ENCODE results near the gene TBX2.

DNA sequence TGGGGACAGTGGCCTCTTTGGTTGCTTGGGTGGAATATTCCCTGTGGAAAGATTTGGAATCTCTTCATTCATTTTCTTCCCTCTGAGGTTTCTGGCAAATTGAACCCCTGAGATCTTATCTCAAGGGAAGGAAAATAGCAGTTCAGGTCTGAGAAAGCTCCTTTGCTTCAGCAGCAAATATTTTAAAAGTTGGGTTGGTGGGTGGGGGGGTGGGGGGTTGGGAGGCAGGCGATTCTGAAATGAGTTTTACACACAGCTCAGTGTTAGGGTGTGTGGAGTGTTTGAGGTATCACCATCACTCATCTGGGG lies 6.8 kb downstream of the TBX2 start:
- TF ChIP-seq, protein P1, sequence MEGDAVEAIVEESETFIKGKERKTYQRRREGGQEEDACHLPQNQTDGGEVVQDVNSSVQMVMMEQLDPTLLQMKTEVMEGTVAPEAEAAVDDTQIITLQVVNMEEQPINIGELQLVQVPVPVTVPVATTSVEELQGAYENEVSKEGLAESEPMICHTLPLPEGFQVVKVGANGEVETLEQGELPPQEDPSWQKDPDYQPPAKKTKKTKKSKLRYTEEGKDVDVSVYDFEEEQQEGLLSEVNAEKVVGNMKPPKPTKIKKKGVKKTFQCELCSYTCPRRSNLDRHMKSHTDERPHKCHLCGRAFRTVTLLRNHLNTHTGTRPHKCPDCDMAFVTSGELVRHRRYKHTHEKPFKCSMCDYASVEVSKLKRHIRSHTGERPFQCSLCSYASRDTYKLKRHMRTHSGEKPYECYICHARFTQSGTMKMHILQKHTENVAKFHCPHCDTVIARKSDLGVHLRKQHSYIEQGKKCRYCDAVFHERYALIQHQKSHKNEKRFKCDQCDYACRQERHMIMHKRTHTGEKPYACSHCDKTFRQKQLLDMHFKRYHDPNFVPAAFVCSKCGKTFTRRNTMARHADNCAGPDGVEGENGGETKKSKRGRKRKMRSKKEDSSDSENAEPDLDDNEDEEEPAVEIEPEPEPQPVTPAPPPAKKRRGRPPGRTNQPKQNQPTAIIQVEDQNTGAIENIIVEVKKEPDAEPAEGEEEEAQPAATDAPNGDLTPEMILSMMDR (IDR thresholded peaks at IDR 0.05): no peak
- TF ChIP-seq POLR2A (IDR thresholded peaks at IDR 0.05): no peak

All from adrenal gland (tissue), 5 donors.